CD8-positive, alpha-beta memory T cell (primary cell): Measurements from ENCODE around the gene INPP5A. TPM values are rescaled to one million over a fixed set of nuclear protein-coding genes. Genes with fewer than 3 reads are reported as not detected.
A peak's percentile ranks its signal among the peaks of the same experiment; 100 is the strongest.

Source experiments
- CTCF ChIA-PET: fragments of 350-600 bp; sonication (Branson Sonifier 250); formaldehyde crosslinking; loops from one replicate; lab custom pipeline; 2021; ENCODE audit warnings: antibody characterized with exemption; lab: Charles Lee
- POLR2A ChIA-PET: fragments of 350-600 bp; sonication (Branson Sonifier 250); formaldehyde crosslinking; loops from one replicate; lab custom pipeline; 2021; ENCODE audit warnings: antibody characterized with exemption; lab: Charles Lee
- DNase-seq, 5 donors: peaks; one replicate each; pipeline versions ENCODE4 v3.0.0 to v3.0.0-alpha.2; 2020 to 2022; ENCODE audit warnings: mixed read lengths in 1 of 5
- H3K27ac ChIP-seq: one replicate; pipeline ENCODE4 v1.7.0; 2013; ENCODE audit warnings: low read depth, mild to moderate bottlenecking, low read length, moderate library complexity
- H3K27me3 ChIP-seq: 2 replicates; pipeline ENCODE4 v1.7.0; 2013; ENCODE audit warnings: low read length, mild to moderate bottlenecking; ENCODE audit not compliant: insufficient read depth, poor library complexity, severe bottlenecking
- H3K36me3 ChIP-seq: 2 replicates; pipeline ENCODE4 v1.7.0; 2013; ENCODE audit warnings: mild to moderate bottlenecking, low read length, moderate library complexity; ENCODE audit not compliant: insufficient read depth
- H3K4me1 ChIP-seq: 2 replicates; pipeline ENCODE4 v1.7.0; 2013; ENCODE audit warnings: mild to moderate bottlenecking, low read length, moderate library complexity; ENCODE audit not compliant: insufficient read depth
- H3K4me3 ChIP-seq: 2 replicates; pipeline ENCODE4 v1.7.0; 2013; ENCODE audit warnings: mild to moderate bottlenecking, low read length
- H3K9me3 ChIP-seq: 2 replicates; pipeline ENCODE4 v1.7.0; 2013; ENCODE audit warnings: mild to moderate bottlenecking, low read length
- H3K27ac Mint-ChIP-seq, 8 donors: one replicate each; pipeline ENCODE4 v1.8.0; 2020 to 2021; ENCODE audit warnings: mixed read lengths in 8 of 8, mild to moderate bottlenecking in 6 of 8, inconsistent platforms in 3 of 8, moderate library complexity in 3 of 8
- H3K27me3 Mint-ChIP-seq, 2 donors: one replicate each; pipeline ENCODE4 v1.8.0; 2020 to 2021; ENCODE audit warnings: mixed read lengths in 2 of 2, mild to moderate bottlenecking in 1 of 2, moderate library complexity in 1 of 2
- H3K36me3 Mint-ChIP-seq, 3 donors: one replicate each; pipeline ENCODE4 v1.8.0; 2020 to 2021; ENCODE audit warnings: mixed read lengths in 3 of 3, inconsistent platforms in 1 of 3, mild to moderate bottlenecking in 1 of 3
- H3K4me1 Mint-ChIP-seq, 3 donors: one replicate each; pipeline ENCODE4 v1.8.0; 2020 to 2021; ENCODE audit warnings: mixed read lengths in 3 of 3, inconsistent platforms in 1 of 3, mild to moderate bottlenecking in 1 of 3
- H3K4me3 Mint-ChIP-seq, 7 donors: one replicate each; pipeline ENCODE4 v1.8.0; 2020 to 2021; ENCODE audit warnings: mixed read lengths in 7 of 7, mild to moderate bottlenecking in 6 of 7, moderate library complexity in 4 of 7, inconsistent platforms in 2 of 7
- H3K9me3 Mint-ChIP-seq, 5 donors: one replicate each; pipeline ENCODE4 v1.8.0; 2020 to 2022; ENCODE audit warnings: mixed read lengths in 5 of 5, mild to moderate bottlenecking in 3 of 5, moderate library complexity in 2 of 5, inconsistent platforms in 1 of 5
- polyA plus RNA-seq: library from polyadenylated mRNA; unstranded; fragments of 300-500 nt; fragmentation: Illumina TruSeq; gene quantifications from one replicate; pipeline ENCODE4 v1.2.3, GENCODE V29; 2021
- total RNA-seq, 2 experiments: library from RNA; stranded (reverse); gene quantifications; one replicate each; pipeline ENCODE4 v1.2.3, GENCODE V29; 2021

The INPP5A gene
- total and polyA plus RNA-seq, 3 experiments from 2014 or later = 1.1 to 6.1 (median 4.8) TPM

- peaks cover 1% of the 10 kb centered on the region for H3K9me3 ChIP-seq
- H3K36me3 Mint-ChIP-seq = peaks cover 6 to 12% (median 12%) of the 10 kb centered on the region in 3 donors
- DNase-seq = peak in 1 of 5 donors; percentile 26
- peaks cover 28% of the 10 kb centered on the region for H3K4me1 ChIP-seq
- no peak overlapping the region for H3K4me3 ChIP-seq
- peaks cover 15 to 44% (median 18%) of the 10 kb centered on the region in 3 donors for H3K4me1 Mint-ChIP-seq
- no peak overlapping the region for H3K4me3 Mint-ChIP-seq
- H3K27ac ChIP-seq = no peak overlapping the region
- ChIA-PET POLR2A (no interaction called here), CTCF (interaction anchor here (1.7 kb wide), 1 partner anchor 13 kb away, joined by 4 read pairs; no protein-coding TSS in a partner anchor)
- peaks cover 0 to 16% (median 6%) of the 10 kb centered on the region in 5 donors for H3K9me3 Mint-ChIP-seq
- H3K27me3 Mint-ChIP-seq = peaks cover 0 to 7% of the 10 kb centered on the region in 2 donors
- H3K27ac Mint-ChIP-seq = peak overlapping the region in 1 of 8 donors; percentile 38
- no peaks in the 10 kb centered on the region for H3K27me3 ChIP-seq
- H3K36me3 ChIP-seq = no peaks in the 10 kb centered on the region
Observed at GRCh38 chr10:132613566-132614348, 76.2 kb downstream of the INPP5A start.

DNA sequence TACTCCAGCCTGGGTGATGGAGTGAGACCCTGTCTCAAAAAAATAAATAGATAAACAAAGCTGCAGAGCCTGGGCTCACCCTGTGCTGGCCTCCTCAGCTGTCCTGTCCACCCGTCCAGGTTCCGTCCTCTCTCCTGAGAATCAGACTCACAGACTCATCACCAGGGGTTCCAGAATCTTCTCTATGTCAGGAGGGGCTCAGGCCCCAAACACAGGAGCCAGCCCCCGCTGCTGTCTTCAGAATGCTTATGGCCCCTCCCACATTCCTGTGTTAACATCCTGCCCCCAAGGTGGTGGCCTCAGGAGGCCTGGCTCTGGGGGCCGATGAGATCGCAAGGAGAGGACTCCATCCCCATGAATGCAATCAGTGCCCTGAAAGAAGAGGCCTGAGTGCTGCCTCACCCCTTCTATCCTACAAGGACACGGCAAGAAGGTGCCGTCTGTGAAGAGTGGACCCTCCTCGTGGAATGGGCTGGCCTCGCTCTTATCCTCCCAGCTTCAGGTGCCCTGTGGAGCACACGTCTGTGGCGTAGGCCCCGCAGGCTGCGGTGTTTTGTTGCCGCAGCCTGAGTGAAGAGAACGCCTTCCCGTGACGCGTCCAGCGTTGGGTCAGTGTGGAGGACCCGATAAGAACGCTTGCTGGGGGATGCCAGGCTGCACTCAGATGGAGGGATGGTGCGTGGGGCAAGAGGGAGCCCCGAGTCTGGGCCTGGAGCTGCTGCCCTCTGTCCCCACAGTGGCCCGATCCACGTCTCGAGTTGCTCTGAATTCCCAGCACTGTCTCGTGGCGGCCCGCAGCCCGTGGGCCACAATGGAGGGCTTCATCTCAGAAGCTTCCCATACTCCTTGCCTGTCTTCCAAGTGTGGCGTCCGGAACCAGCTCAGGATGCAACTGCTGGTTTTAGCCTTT is 77.1 kb downstream of the INPP5A start:
- Histone ChIP-seq H3K27me3 (no peaks in the 10 kb centered on the region), H3K36me3 (no peaks in the 10 kb centered on the region), H3K4me1 (peaks cover 28% of the 10 kb centered on the region), H3K27ac (no peak overlapping the region), H3K4me3 (no peak overlapping the region), H3K9me3 (peaks cover 11% of the 10 kb centered on the region)
- ChIA-PET CTCF (interaction anchor here (1.7 kb wide), 1 partner anchor 13 kb away, joined by 4 read pairs; no protein-coding TSS in a partner anchor), POLR2A (no interaction called here)
- Mint-ChIP-seq H3K4me3 (no peak overlapping the region), H3K9me3 (peaks cover 0 to 21% (median 6%) of the 10 kb centered on the region in 5 donors), H3K27me3 (peaks cover 0 to 7% of the 10 kb centered on the region in 2 donors), H3K36me3 (peaks cover 6 to 15% (median 14%) of the 10 kb centered on the region in 3 donors), H3K27ac (peak overlapping the region in 1 of 8 donors; percentile 47), H3K4me1 (peaks cover 15 to 39% (median 16%) of the 10 kb centered on the region in 3 donors)
- peak in 1 of 5 donors; percentile 33 for DNase-seq

- CTCF ChIA-PET = interaction anchor here (1.7 kb wide), 1 partner anchor 12 kb away, joined by 4 read pairs; no protein-coding TSS in a partner anchor
- Histone ChIP-seq H3K4me1 (peaks cover 28% of the 10 kb centered on the region), H3K4me3 (no peak overlapping the region), H3K9me3 (peaks cover 16% of the 10 kb centered on the region), H3K27me3 (no peaks in the 10 kb centered on the region), H3K27ac (no peak overlapping the region), H3K36me3 (no peaks in the 10 kb centered on the region)
- Mint-ChIP-seq H3K4me3 (peak overlapping the region in 5 of 7 donors; percentile 58 to 87 (median 74)), H3K27ac (peak overlapping the region; percentile 51 to 97 (median 86)), H3K4me1 (peaks cover 15 to 38% (median 16%) of the 10 kb centered on the region in 3 donors), H3K9me3 (peaks cover 5 to 29% (median 12%) of the 10 kb centered on the region in 5 donors), H3K36me3 (peaks cover 6 to 21% (median 17%) of the 10 kb centered on the region in 3 donors), H3K27me3 (peaks cover 0 to 7% of the 10 kb centered on the region in 2 donors)
- POLR2A ChIA-PET = no interaction called here
- no peak for DNase-seq
Observed at GRCh38 chr10:132615341-132616169, 78.0 kb downstream of the INPP5A start.

GRCh38 chr10:132616170-132616995 is 78.8 kb downstream of the INPP5A start:
- Mint-ChIP-seq H3K9me3 (peaks cover 11 to 37% (median 20%) of the 10 kb centered on the region in 5 donors), H3K4me3 (peak overlapping the region in 6 of 7 donors; percentile 25 to 87 (median 74)), H3K27ac (peak overlapping the region; percentile 28 to 97 (median 86)), H3K27me3 (peaks cover 0 to 7% of the 10 kb centered on the region in 2 donors), H3K36me3 (peaks cover 8 to 29% (median 17%) of the 10 kb centered on the region in 3 donors), H3K4me1 (peaks cover 15 to 32% (median 16%) of the 10 kb centered on the region in 3 donors)
- Histone ChIP-seq H3K36me3 (no peaks in the 10 kb centered on the region), H3K27me3 (no peaks in the 10 kb centered on the region), H3K27ac (no peak overlapping the region), H3K4me1 (peaks cover 22% of the 10 kb centered on the region), H3K4me3 (no peak overlapping the region), H3K9me3 (peaks cover 16% of the 10 kb centered on the region)
- DNase-seq = peak; percentile 36 to 81 (median 77)
- CTCF ChIA-PET = no interaction called here
- POLR2A ChIA-PET = no interaction called here

DNA sequence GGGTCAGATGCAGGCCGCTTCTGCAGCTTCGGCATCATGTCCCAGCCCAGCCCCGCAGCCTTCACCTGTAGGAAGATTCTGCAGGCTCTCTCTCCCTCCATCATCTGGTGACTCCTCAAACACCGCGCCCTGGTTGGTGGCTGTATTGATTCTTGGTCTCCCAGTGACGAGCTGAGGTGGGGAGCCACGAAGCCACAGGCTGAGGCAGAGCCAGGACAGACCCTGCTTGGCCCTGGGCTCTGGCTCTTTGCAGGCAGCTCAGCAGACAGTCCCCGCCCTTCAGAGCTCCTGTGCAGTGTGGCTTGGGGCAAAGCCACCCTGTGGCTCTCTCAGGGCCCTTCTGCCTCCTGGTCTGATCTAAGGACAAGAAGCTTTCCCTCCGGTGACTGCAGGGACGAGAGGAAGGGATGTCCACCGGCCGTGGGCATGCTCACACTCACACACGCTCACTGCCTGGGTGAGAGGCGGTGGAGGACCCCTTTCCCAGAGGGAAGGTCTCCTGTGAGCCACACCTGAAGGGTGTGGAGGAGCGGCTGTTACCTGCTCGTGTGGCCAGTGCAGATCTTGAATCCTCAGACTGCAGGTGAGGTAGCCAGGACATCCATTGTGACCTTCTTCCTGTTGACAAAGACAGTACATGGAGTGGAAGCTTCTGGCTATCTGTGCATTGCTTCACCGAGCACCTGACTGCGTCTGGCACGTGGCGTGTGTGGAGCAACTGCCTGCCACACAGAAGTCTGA is 79.6 kb downstream of the INPP5A start:
- ChIA-PET POLR2A (no interaction called here), CTCF (no interaction called here)
- DNase-seq = no peak
- H3K4me1 Mint-ChIP-seq = peaks cover 15 to 31% (median 15%) of the 10 kb centered on the region in 3 donors
- Histone ChIP-seq H3K4me3 (no peak overlapping the region), H3K36me3 (no peaks in the 10 kb centered on the region), H3K4me1 (peaks cover 22% of the 10 kb centered on the region), H3K27ac (no peak overlapping the region), H3K9me3 (peaks cover 16% of the 10 kb centered on the region), H3K27me3 (no peaks in the 10 kb centered on the region)
- peak overlapping the region in 6 of 8 donors; percentile 52 to 97 (median 94) for H3K27ac Mint-ChIP-seq
- H3K4me3 Mint-ChIP-seq = no peak overlapping the region
- peaks cover 8 to 31% (median 17%) of the 10 kb centered on the region in 3 donors for H3K36me3 Mint-ChIP-seq
- H3K9me3 Mint-ChIP-seq = peaks cover 14 to 37% (median 22%) of the 10 kb centered on the region in 5 donors
- H3K27me3 Mint-ChIP-seq = peaks cover 0 to 7% of the 10 kb centered on the region in 2 donors

GRCh38 chr10:132617737-132618052 is 80.1 kb downstream of the INPP5A start:
- Mint-ChIP-seq H3K4me1 (peaks cover 14 to 26% (median 15%) of the 10 kb centered on the region in 3 donors), H3K27ac (peak overlapping the region in 5 of 8 donors; percentile 52 to 80 (median 73)), H3K27me3 (peaks cover 0 to 7% of the 10 kb centered on the region in 2 donors), H3K9me3 (peaks cover 14 to 37% (median 22%) of the 10 kb centered on the region in 5 donors), H3K36me3 (peaks cover 8 to 31% (median 17%) of the 10 kb centered on the region in 3 donors), H3K4me3 (no peak overlapping the region)
- ChIA-PET POLR2A (no interaction called here), CTCF (no interaction called here)
- Histone ChIP-seq H3K4me3 (no peak overlapping the region), H3K27me3 (no peaks in the 10 kb centered on the region), H3K36me3 (no peaks in the 10 kb centered on the region), H3K27ac (no peak overlapping the region), H3K9me3 (peaks cover 16% of the 10 kb centered on the region), H3K4me1 (peaks cover 22% of the 10 kb centered on the region)
- no peak for DNase-seq
